ENCODE data around the gene B3GALT5.

The B3GALT5 gene

DNA sequence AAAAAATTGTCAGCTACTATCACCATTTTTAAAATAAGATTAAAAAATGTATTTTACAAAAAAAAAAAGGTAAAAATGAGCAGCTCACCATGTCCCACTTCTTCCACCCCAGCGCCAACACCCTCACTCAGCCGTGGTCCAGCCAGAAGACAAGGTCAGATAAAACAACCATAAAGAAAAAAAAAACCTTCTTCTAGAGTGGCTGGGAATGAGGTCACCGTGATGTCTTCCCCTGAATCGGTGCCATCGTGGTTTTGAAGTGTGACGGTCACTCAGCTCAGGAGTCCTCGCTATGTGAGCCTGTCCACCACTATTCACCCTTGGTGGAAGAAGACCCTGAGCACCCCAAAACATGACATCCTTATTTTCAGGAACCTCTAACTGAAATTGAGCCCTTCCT is 38.1 kb downstream of the B3GALT5 start:
- H3K27me3 ChIP-seq (replicated peaks; ENCODE audit: insufficient read depth, low read length): no peaks in the 10 kb centered on the region

DNA sequence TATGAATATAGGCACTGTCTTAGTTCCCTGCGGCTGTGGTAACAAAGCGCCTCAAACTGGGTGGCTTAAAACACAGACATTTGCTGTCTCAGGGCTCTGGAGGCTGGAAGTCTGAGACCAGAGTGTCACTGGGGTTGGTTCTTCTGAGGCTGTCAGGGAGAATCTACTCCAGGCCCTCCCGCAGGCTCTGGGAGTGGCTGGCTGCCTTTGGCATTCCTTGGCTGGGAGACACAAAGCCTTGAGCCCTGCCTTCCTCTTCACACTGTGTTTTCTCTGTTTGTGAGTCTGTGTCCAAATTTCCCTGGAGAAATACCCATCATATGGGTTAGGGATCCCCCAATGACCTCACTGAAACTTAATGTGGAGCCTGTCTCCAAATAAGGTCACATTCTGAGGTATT is 38.5 kb downstream of the B3GALT5 start:
- H3K4me2 ChIP-seq (ENCODE audit: low read depth, low read length): no peak overlapping the region
- TF ChIP-seq EZH2 (optimal IDR thresholded peaks at IDR 0.05; ENCODE audit: low read depth, low read length) (no peak), EZH2phosphoT487 (IDR thresholded peaks at IDR 0.05; ENCODE audit: low read length) (no peak), CTCF (IDR thresholded peaks at IDR 0.05; ENCODE audit: low read length) (no peak)

More for the DNA sequence above, 38.1 kb downstream of the B3GALT5 start:
- Histone ChIP-seq H3K4me1 (ENCODE audit: low read length) (no peaks in the 10 kb centered on the region), H4K20me1 (ENCODE audit: insufficient read depth, low read length) (no peaks in the 10 kb centered on the region), H3K9me3 (replicated peaks; ENCODE audit: insufficient read depth, low read length) (no peaks in the 10 kb centered on the region), H3F3A (ENCODE audit: insufficient read depth, low read length) (no peaks in the 10 kb centered on the region), H3K9ac (ENCODE audit: low read length) (no peak overlapping the region), H3K27ac (ENCODE audit: low read length) (no peak overlapping the region), H3K4me3 (ENCODE audit: low read length) (no peak overlapping the region), H3K79me2 (ENCODE audit: low read length) (no peaks in the 10 kb centered on the region), H3K36me3 (replicated peaks; ENCODE audit: insufficient read depth, low read length) (no peaks in the 10 kb centered on the region), H3K9me2 (replicated peaks; ENCODE audit: insufficient read depth, low read length) (no peaks in the 10 kb centered on the region), H3K4me2 (ENCODE audit: low read depth, low read length) (no peak overlapping the region), H2AFZ (ENCODE audit: low read length) (no peak overlapping the region)
- DNase-seq: no peak
- TF ChIP-seq EZH2phosphoT487 (IDR thresholded peaks at IDR 0.05; ENCODE audit: low read length) (no peak), CTCF (IDR thresholded peaks at IDR 0.05; ENCODE audit: low read length) (no peak), EZH2 (optimal IDR thresholded peaks at IDR 0.05; ENCODE audit: low read depth, low read length) (no peak)

DNA sequence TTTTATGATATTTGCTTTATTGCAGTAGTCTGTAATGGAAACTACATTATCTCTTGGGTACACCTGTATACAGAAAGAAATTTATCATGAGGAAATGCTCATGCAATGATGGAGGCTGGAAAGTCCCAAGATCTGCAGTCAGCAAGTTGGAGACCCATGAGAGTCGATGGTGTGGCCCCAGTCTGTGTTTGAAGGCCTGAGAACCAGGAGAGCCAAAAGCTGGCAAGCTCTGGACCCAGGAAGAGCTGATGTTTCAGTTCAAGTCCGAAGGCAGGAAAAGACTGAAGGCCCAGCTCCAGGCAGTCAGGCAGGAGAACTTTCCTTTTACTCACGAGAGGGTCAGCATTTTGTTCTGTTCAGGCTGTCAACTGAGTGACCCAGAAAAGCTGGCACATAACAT is 42.2 kb downstream of the B3GALT5 start:
- no peaks in the 10 kb centered on the region for H3K27me3 ChIP-seq (replicated peaks; ENCODE audit: insufficient read depth, low read length)
- H3K4me1 ChIP-seq (ENCODE audit: low read length): peaks cover 15% of the 10 kb centered on the region
- TF ChIP-seq EZH2phosphoT487 (IDR thresholded peaks at IDR 0.05; ENCODE audit: low read length): no peak
- TF ChIP-seq EZH2 (optimal IDR thresholded peaks at IDR 0.05; ENCODE audit: low read depth, low read length): no peak
- no peak for TF ChIP-seq CTCF (IDR thresholded peaks at IDR 0.05; ENCODE audit: low read length)
- H4K20me1 ChIP-seq (ENCODE audit: insufficient read depth, low read length): no peaks in the 10 kb centered on the region
- DNase-seq: no peak
- no peak overlapping the region for H3K27ac ChIP-seq (ENCODE audit: low read length)
- H3K9me3 ChIP-seq (replicated peaks; ENCODE audit: insufficient read depth, low read length): no peaks in the 10 kb centered on the region
- no peaks in the 10 kb centered on the region for H3K9me2 ChIP-seq (replicated peaks; ENCODE audit: insufficient read depth, low read length)
- H3F3A ChIP-seq (ENCODE audit: insufficient read depth, low read length): no peaks in the 10 kb centered on the region
- no peak overlapping the region for H3K4me3 ChIP-seq (ENCODE audit: low read length)
- no peaks in the 10 kb centered on the region for H3K79me2 ChIP-seq (ENCODE audit: low read length)
- H3K9ac ChIP-seq (ENCODE audit: low read length): no peak overlapping the region
- no peak overlapping the region for H3K4me2 ChIP-seq (ENCODE audit: low read depth, low read length)
- H2AFZ ChIP-seq (ENCODE audit: low read length): no peak overlapping the region
- no peaks in the 10 kb centered on the region for H3K36me3 ChIP-seq (replicated peaks; ENCODE audit: insufficient read depth, low read length)

More for the DNA sequence above, 38.5 kb downstream of the B3GALT5 start:
- Histone ChIP-seq H3K27ac (ENCODE audit: low read length) (no peak overlapping the region), H4K20me1 (ENCODE audit: insufficient read depth, low read length) (no peaks in the 10 kb centered on the region), H3K36me3 (replicated peaks; ENCODE audit: insufficient read depth, low read length) (no peaks in the 10 kb centered on the region), H3F3A (ENCODE audit: insufficient read depth, low read length) (no peaks in the 10 kb centered on the region), H3K79me2 (ENCODE audit: low read length) (no peaks in the 10 kb centered on the region), H3K9ac (ENCODE audit: low read length) (no peak overlapping the region), H3K4me3 (ENCODE audit: low read length) (no peak overlapping the region), H3K4me1 (ENCODE audit: low read length) (no peaks in the 10 kb centered on the region), H2AFZ (ENCODE audit: low read length) (no peak overlapping the region), H3K9me2 (replicated peaks; ENCODE audit: insufficient read depth, low read length) (no peaks in the 10 kb centered on the region), H3K9me3 (replicated peaks; ENCODE audit: insufficient read depth, low read length) (no peaks in the 10 kb centered on the region), H3K27me3 (replicated peaks; ENCODE audit: insufficient read depth, low read length) (no peaks in the 10 kb centered on the region)
- no peak for DNase-seq

Data from MM.1S (cell line).